NCI-H345 (cell line): ENCODE data around the gene ABCA3.
"Not testable (repeated sequence)": the region's sequence is repeated elsewhere in the genome, so short reads cannot be mapped to it uniquely, and the experiment has no call there.

Experiments used
- DNase-seq: peaks from one replicate; lab custom pipeline; 2025; lab: John Stamatoyannopoulos, UW

Gene ABCA3

GRCh38 chr16:2280981-2281542, 59.5 kb downstream of the ABCA3 start:
- no peak for DNase-seq

GRCh38 chr16:2280461-2280860, 60.1 kb downstream of the ABCA3 start:
- DNase-seq = no peak

GRCh38 chr16:2278956-2279800, 61.4 kb downstream of the ABCA3 start:
- no peak for DNase-seq

- no peak for DNase-seq
Observed at GRCh38 chr16:2278272-2278608, 62.3 kb downstream of the ABCA3 start.

- DNase-seq = no peak
Observed at GRCh38 chr16:2277466-2278271, 62.9 kb downstream of the ABCA3 start.

- no peak for DNase-seq
Observed at GRCh38 chr16:2276368-2277195, 63.9 kb downstream of the ABCA3 start.

GRCh38 chr16:2275476-2276367, 64.8 kb downstream of the ABCA3 start:
- DNase-seq = no peak

GRCh38 chr16:2273931-2274330, 66.6 kb downstream of the ABCA3 start:
- DNase-seq = no peak

- no peak for DNase-seq
Observed at GRCh38 chr16:2273484-2273883, 67.0 kb downstream of the ABCA3 start.

GRCh38 chr16:2271848-2272461, 68.6 kb downstream of the ABCA3 start:
- no peak for DNase-seq

GRCh38 chr16:2270588-2271470, 69.7 kb downstream of the ABCA3 start:
- DNase-seq = no peak

GRCh38 chr16:2270070-2270462, 70.5 kb downstream of the ABCA3 start:
- DNase-seq = no peak

- peak; percentile 95 for DNase-seq
Observed at GRCh38 chr16:2267913-2268666, 72.4 kb downstream of the ABCA3 start, which contains the start of gene RNPS1. TSS of gene RNPS1 (minus strand) at chr16:2268126. CDS start at chr16:2264643, 3,483 bp downstream.

GRCh38 chr16:2267505-2267912, 73.0 kb downstream of the ABCA3 start:
- DNase-seq = peak; percentile 68

- DNase-seq = not testable (repeated sequence)
Observed at GRCh38 chr16:2266887-2267286, 73.6 kb downstream of the ABCA3 start.

- DNase-seq = not testable (repeated sequence)
Observed at GRCh38 chr16:2263026-2263425, 77.5 kb downstream of the ABCA3 start.

GRCh38 chr16:2260250-2260649, 80.3 kb downstream of the ABCA3 start:
- no peak for DNase-seq

GRCh38 chr16:2258530-2258929, 82.0 kb downstream of the ABCA3 start:
- DNase-seq = not testable (repeated sequence)

GRCh38 chr16:2257726-2258125, 82.8 kb downstream of the ABCA3 start:
- no peak for DNase-seq
